GM21723 (cell line): ENCODE results near the gene KXD1.
"Not testable (repeated sequence)": the region's sequence is repeated elsewhere in the genome, so short reads cannot be mapped to it uniquely, and the experiment has no call there.

Source experiments
- ATAC-seq: cut with Tn5 transposase; IDR thresholded peaks from one replicate; pipeline ENCODE4 v1.9.1; 2021; ENCODE audit warnings: mild to moderate bottlenecking, moderate library complexity; ENCODE audit not compliant: unreplicated experiment

KXD1 gene

GRCh38 chr19:18533058-18533457 is 24.6 kb upstream of the KXD1 start:
- ATAC-seq: no peak

GRCh38 chr19:18536475-18536874 is 21.2 kb upstream of the KXD1 start:
- ATAC-seq: no peak

GRCh38 chr19:18537431-18537830 is 20.2 kb upstream of the KXD1 start:
- ATAC-seq: no peak

GRCh38 chr19:18538115-18538514 is 19.6 kb upstream of the KXD1 start:
- no peak for ATAC-seq

GRCh38 chr19:18539372-18539771 is 18.3 kb upstream of the KXD1 start:
- no peak for ATAC-seq

- ATAC-seq: not testable (repeated sequence)
Measured at GRCh38 chr19:18540200-18540599, 17.5 kb upstream of the KXD1 start.

- ATAC-seq: no peak
Measured at GRCh38 chr19:18541258-18541991, 16.2 kb upstream of the KXD1 start.

GRCh38 chr19:18541992-18542940 is 15.4 kb upstream of the KXD1 start:
- ATAC-seq: no peak

GRCh38 chr19:18542941-18543813 is 14.5 kb upstream of the KXD1 start, which contains the start of gene FKBP8:
Gene FKBP8 (minus strand): TSS chr19:18543573. CDS start chr19:18541970, 1,603 bp downstream.
- peak; percentile 86 for ATAC-seq

GRCh38 chr19:18543814-18544475 is 13.7 kb upstream of the KXD1 start:
- peak; percentile 71 for ATAC-seq

- no peak for ATAC-seq
Measured at GRCh38 chr19:18551631-18552030, 6.0 kb upstream of the KXD1 start.

- ATAC-seq: no peak
Measured at GRCh38 chr19:18558202-18558555, 509 bp downstream of the KXD1 start.

GRCh38 chr19:18558604-18559003 is 934 bp downstream of the KXD1 start:
- no peak for ATAC-seq

- no peak for ATAC-seq
Measured at GRCh38 chr19:18559685-18560084, 2.0 kb downstream of the KXD1 start.

- no peak for ATAC-seq
Measured at GRCh38 chr19:18562086-18562485, 4.4 kb downstream of the KXD1 start.

- no peak for ATAC-seq
Measured at GRCh38 chr19:18566953-18567352, 9.3 kb downstream of the KXD1 start.

GRCh38 chr19:18568367-18568766 is 10.7 kb downstream of the KXD1 start:
- no peak for ATAC-seq

GRCh38 chr19:18571564-18572344 is 14.1 kb downstream of the KXD1 start, which contains the start of gene UBA52:
Gene UBA52 (plus strand): TSS chr19:18571857. CDS start chr19:18573301, 1,444 bp downstream.
- peak; percentile 88 for ATAC-seq

GRCh38 chr19:18574691-18575291 is 17.1 kb downstream of the KXD1 start:
- no peak for ATAC-seq
